GM19238 (cell line): ENCODE data around the gene ATP11A.

Experiments
- DNase-seq: peaks from one replicate; pipeline ENCODE4 v3.0.0; 2011; ENCODE audit warnings: low spot score; ENCODE audit not compliant: insufficient read length

The ATP11A gene

DNA sequence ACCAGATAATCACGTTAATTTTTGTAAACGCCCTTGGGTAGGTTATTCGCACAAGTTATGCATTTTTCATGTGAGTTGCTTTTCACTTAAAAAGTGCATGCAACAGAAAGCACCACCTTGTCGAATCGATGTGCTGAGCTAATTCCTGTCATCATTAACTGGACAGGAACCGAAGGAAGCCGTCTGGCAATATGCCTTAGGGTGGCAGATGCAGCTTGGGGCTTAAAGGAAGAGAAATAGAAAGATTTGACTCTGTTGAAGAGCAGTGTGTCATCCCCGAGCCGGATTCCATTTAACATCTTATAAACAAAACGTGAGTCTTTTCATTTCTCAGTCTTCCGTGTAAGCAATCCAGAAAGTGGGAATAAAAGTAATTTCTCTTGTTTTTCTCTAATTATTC lies 70.0 kb downstream of the ATP11A start:
- DNase-seq = no peak

DNA sequence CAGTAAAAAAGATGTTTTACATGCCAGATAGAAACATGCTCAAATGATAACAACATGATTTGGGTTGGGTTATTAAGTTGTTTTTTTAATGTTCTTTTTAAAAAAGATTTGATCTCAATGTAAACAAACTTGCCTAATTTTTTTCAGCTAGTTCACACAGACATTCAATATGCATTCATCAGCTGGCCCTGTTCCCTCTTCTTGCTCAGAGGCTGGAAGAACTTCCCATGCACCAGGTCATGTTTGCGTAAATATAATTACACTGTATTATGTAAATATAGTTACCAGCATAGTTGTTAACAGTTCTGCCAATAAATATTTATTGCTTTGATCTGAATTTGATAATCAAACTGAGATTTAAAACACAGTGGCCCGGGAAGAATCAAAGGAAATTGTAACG lies 70.6 kb downstream of the ATP11A start:
- DNase-seq = no peak

DNA sequence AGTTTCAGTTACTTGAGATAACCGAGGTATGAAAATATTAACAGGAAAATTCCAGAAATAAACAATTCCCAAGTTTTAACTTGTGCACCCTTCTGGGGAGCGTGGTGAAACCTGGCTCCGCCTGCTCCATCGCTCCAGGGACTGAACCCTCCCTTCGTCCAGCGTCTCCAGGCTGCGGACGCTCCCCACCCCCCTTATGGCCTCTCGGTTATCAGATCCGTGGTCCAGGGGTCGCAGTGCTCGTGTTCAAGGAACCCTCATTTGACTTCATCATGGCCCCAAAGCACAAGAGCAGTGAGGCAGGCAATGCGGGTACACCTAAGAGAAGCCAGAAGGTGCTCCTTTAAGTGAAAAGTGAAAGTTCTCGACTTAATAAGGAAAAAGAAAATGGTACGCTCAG lies 71.1 kb downstream of the ATP11A start:
- DNase-seq = no peak

DNA sequence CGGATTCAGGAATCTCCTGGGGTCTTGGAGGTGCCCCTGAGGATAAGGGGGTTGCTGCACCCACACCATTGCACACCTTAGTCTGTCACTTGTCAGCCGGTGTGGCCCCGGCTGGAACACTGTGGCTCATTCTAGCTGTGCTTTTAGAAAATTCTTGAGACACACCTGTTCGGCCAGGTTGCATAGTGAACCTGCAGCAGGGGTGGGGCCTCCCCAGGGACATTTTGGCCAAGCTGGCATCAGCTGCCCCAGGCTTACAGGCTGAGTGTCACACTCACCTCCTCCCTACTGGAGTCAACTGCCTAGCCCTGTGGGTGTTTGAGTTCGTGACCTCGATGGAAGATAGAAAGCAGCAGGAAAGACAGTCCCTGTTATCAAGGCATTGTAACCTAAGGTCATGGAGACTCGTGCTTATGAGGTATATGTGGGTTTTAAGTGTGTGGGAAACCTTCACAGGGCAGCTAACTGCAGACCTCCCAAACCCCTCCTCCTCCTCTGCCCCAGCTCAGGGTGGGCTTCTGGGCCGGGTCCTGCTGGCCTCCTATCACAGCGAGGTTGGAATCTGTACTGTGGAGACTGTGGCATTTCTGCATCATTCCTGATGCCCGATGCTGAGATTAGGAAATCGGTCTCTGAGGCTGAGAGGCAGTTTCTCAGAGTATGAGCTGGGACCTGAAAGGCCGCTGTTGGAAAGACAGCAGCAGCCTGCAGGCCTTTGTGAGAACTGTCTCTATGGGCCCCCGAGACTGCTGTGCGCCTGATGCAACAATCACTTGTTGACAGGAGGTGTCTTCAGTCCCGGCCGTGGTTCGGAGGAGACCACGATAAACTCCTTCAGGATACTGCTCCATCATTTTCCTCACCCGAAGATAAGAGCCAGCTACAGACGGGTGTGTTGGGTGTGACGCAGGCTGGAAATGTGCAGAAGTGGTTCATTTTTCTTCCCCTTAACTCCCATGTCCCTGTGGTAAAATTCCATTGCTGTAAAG lies 72.2 kb downstream of the ATP11A start:
- DNase-seq = no peak

DNA sequence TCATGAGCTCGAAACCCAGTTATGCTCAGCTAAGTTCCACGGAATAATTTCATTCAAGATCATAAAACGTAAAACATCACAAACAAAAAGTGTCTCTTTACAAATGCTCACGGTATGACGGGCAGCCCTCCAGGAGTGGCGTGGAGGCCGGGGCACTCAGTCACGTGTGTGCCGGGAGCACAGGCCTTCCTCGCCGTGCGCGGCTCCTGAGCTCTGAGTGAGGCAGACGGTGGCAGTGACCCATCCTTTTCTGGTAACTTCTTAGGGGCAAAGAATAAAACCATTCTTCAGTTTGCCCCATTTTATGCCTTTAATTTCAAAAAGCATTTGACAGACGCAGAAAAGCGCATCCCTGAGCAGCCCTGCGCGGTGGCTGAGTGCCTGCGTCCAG lies 72.8 kb downstream of the ATP11A start:
- DNase-seq = no peak

DNA sequence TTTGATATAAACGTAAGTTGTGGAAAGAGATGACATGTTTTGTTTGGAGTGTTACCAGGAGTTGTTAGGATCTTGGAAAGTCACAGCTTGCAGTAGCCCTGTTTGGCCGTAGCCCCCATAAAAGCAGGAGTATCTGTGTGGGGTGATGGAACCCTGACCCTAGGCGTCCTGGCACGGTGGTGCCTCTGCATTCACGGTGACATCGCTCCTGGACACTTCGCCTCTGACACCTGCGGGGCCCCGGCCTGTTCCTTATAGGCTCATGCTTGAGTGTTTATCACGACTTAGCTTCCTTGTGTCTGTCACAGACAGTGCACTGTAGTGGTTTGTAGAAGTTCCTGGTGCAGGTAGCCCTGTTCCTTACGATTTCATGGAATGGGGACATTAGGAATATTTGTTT lies 74.2 kb downstream of the ATP11A start:
- DNase-seq = no peak

DNA sequence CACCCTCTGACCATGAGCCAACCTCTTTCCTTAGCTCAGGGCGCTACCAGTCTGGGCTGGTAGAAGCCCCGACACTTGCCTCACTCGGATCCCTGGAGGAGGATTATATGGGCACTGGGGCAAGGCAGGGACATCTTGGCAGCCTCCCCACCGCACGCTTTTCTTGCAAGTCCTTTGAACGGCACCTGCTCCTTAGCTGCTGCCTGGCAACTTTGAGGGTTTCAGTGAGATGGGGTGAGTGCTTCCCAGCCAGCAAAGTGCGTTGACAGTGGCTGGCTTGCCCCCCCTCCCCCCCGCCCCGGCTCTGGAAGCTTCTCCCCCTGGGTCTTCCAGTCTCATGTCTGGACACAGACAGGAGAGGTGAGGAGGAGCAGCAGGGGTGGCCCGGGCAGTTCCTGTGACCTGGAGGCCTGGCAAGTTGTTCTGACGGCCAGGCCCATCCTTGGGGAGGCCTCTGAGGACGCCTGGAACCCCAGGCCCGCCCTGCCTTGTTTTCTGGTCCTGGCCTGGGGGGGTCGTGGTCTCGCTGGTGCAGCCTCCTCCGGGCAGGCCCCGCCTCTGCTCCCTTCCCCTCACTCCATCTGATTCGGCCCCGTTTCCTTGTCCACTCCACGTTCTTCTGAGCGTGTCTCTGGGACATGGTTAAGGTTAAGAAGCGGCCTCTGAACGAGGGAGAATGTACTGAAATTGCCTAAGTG lies 75.2 kb downstream of the ATP11A start:
- no peak for DNase-seq

DNA sequence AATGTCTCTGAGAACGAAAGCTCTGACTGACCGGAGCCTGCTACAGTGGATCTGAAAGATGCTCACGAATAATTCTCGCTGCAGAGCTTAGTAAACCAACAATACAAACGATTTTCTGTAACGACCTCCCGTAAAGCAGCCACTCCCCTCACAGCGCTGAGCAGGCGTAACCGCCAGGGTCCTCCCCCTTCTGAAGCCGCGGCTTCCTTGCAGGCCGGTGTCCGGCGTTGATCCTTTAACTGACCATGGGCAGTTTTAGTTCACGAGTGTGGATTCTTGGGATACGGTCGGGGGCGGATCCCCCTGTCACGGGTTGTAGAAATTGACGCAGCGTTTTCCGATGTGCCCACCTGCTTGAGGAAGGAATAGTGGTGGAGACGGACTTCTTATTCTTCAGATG lies 75.9 kb downstream of the ATP11A start:
- DNase-seq = no peak

DNA sequence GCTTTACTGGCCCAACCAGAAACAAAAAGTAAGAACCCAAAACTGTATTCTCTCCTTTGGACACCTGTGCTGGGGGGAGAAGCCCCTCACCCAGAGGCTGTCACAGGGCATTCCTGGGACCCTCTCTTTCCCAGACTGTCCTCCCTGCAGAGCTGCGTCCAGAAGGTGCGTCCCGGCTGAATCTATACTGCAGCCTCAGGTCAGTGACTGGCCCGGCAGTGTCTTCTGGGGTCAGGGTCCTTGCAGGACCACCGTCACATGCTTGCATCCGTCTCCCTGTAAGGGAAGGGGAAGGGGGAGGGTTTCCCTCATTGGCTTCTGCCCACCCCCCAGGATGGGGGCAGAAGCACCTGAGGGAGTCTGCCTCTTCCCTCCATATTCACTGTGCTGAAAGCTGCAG lies 76.5 kb downstream of the ATP11A start:
- no peak for DNase-seq

DNA sequence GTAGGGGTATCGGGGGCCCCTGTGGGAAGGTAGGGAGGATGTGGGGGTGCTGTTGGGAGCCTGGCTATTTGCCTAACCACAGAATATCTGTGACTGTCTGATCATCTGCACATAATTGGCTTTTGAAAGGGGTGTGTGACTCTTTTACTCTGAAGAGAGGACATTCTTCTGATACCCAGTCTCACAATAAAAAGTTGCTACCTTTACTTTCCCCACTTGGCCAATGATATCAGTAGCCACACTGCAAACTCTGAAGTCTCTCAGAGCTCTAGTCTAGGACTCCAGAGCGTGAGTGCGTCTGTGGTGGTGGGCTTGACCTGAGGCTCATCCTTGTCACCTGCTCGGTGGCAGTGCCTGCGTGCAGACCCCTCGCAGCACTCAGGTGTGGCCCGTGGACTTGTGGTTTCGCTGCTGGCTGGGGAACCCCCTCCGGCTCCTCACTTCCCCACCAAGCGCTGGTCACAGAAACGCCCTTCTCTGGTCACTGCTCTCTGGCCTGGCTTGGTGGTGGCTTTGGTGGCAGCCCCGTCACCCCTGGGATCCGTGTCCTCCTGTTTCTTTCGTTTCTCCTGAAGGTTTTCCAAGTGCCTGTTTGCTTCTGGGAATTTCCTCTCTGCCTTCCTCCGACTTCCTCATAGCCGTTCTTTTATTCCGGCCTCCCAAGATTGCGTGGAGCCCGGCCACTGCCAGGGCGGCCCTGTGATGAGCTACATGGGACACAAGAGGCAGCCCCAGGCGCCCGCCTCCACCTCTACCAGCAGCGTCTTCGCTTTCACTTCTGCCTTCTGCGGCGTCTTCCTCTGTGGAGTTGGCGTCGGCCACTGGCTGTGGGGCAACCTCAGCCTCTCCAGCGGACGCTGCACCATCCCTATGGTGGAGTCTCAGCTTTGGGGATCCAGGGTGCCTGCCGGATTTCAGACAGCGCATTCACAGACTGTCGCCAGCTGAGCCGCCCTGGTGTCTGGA lies 78.0 kb downstream of the ATP11A start:
- peak; percentile 34 for DNase-seq

DNA sequence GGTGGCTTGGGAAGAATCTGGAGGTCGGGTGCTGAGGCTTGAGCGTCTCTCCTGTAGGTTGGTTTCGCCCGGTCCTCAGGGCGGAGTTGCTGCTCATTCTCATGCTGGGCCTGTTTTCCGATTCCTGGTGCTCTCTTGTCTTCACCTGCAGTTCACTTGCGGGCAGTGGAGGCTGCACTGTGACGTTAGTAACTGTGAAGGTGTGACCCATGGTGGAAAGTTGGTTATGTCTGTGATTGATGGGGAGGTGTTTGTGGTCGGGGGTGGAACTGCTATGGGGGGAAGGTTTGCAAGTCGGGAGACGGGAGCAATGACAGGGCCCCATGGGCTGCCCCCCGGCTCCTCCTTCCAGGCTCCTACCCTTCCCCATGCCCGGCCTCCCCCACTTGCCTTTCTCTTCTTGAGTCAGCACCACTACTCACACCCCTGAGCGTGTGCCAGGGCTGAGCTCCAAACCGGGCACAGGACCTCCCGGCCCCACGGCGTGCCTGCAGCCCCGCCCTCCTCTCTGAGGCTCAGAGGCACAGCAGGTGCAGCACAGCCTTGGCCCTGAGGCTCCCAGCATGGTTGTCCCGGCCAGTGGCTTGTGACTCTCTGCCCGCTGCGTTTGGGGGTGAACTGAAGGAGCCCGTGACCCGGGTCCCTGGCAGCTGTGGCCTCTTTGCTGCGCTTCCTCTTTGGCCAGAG lies 79.1 kb downstream of the ATP11A start:
- no peak for DNase-seq

DNA sequence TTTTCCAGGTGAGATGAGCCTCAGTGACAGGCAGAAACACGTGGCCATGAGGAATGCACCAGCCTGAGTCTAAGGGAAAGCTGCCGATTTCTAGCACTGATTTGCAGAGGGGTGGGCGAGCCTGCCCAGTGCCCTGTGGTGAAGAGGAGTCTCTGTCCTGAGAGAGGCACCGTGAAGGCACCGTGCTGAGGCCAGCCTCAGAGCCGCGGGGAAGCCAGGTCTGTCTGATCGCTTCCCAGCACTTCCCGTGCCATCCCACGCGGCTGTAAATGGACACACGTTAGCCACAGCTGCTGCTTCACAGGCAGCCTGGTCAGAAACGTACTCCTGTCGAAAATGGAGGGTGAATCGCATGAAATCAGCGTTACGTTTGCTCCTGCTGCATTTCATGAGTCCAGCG lies 79.8 kb downstream of the ATP11A start:
- DNase-seq = no peak

DNA sequence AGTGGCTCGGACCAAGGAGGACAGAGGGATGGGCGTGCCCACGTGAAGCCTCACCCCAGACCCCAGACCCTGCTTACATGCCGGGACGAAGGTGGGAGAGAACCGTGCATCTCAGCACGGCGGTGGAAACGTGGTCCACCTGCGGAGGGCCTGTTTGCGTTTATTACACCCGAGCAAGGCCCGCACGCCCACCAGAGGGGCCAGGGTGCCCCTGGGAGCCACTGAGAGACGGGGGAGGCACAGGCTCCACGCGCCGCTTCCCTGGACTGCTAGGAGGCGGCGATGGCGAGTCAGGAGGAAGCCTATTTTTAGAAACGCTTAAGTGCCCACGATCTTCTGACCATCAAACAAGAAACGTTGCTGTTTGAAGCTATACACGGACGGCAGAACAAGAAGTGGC lies 80.7 kb downstream of the ATP11A start:
- DNase-seq = no peak

DNA sequence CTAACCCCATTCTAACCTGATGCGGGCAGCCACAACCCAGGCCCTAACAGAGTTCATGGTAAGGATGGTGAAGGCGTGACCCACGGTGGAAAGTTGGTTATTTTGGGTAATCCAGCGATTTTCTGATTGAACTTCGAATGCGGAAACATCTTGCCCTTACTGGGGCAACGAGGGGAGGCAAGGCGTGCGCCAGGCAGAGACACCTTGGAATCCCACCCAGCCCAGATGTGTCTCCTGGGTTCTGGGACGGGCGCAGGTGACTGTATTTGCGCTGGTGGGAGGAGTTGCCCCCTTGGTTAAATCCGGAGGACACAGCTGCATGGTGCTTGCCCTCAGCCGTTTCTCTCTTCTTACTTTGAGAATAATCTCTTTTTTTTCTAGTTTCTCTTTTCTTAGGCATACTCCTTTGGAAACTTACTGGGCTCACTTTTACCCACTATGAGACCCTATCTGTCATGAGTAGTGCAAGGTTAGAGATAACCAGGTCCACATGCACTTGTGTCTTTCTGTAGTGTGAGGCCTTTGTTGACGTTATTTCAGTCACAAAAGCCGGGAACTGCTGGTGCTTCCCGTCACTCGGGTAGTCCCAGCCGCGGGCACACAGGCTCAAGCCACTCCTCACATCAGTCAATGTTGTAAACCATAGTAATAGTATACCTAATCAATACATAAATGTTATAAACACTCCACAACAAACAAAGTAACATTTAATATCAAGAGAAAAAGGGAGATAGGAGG lies 81.5 kb downstream of the ATP11A start:
- no peak for DNase-seq

DNA sequence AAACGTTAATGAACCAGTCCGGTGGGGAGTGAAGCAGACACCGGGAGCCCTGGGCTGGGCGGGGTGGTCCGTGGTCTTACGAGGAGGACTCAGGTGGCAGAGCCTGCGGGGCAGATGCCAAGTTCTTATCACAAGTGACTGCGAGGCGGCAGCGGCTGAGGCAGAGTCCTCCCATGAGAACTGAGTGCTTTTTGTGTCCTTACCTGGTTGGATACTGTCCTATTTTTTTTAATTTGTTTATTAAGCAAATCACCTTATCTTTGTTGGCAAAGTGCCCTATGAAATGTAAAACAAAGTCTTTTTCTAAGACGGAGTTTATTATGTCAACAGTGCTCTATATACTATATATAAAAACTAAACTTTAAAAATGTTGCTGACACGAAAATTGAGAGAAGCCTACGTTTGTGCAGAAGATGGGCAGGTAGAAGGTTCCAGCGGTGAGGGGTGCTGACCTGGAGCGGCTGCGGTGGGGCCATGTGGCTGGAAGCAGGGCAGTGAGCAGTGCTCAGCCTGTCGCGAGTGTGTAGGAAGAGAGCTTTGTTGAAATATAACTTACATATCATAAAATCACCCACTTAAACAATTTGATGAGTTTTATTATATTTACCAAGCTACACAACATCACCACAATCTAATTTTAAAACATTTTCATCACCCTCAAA lies 82.2 kb downstream of the ATP11A start:
- DNase-seq = no peak

DNA sequence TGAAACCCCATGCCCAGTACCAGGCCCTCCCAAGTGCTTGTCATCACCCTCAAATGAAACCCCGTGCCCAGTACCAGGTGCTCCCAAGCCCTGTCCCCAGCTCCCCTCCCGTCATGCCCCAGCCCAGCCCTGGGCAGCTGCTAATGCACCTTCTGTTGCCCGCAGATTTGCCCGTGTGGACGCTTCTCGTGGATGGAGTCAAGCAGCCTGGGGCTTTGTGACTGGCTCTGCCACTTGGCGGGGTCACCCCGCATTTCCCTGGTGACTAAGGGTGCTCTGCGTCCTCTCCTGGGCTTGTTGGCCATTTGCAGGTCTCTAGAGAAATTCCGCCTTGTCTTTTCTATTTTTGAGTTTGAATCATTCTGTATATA lies 82.7 kb downstream of the ATP11A start:
- DNase-seq = no peak

DNA sequence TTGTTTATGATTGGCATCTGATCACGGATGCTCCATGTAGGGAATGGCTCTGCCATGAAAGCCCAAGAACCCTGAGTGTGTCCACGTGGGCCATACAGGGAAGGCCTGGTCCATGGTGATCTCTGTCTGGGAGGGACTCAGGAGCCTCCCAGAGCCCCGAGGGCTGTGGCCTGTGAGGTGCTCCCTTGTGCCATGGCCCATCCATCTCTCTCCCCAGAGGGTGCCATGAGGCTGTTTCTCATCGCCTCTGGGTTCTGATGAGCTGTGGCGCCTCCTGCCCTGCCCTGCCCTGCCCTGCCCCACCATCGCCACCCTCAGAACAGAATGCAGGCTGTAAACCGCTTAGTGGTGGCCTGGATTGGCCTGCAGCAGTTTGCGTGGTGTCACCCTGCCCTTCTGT lies 83.1 kb downstream of the ATP11A start:
- DNase-seq = no peak

DNA sequence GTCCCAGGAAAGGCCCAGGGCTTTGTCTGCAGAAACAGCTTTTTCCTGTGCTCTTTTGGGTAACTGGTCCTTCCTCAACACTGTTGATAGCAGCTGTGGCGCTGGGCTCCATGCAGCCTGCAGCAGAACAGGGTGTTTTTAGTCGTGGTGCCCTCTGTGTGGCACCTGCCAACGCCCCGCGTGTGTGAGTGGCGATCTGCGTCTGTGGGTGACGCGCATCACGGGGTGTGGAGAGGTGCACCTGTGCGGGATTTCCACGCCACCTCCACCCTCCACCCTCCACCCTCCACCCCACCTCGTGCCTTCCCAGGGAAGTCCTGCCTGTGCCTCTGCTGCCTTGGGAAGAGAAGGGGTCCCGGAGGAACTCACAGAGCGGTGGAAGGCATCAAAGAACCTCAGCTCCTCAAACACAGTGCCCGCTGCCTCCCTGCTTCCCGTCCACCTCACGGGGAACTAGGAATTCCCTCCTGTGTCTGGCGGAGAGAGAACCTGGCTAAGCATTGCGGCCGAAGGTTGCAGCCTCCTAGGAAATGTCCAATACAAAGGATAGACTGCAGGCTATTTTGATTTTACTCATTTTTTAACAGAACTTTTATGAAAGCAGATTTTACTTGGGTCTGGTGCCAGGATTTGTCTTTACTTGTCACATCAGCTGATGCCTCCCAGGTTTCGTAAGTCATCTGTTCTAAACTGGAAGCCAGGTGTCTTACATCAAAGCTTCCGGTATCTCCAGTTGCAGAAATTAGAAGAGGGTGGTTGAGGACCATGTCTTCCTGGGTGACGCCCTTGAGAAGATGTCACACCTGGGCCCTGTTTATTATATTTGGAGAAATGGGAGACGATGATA lies 84.0 kb downstream of the ATP11A start:
- DNase-seq = no peak

DNA sequence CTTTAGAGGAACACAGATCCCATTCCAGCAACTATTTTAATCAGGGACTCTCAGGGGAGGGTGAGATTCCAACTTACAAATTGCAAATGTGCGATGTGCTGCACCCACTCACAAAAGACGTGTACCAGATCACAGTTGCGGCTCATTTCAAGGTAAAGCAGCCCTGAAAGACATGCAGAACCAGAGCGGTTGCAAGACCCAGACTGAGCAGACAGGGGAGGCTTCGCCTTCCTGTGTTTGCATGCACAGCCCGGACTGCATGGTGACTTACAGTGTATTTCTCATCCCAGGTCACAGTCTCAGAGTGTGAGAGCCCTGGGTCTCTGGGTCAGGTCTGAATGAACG lies 84.6 kb downstream of the ATP11A start:
- DNase-seq = no peak
